ENCODE data around the gene SYT11. TPM values are rescaled to one million over a fixed set of nuclear protein-coding genes. Genes with fewer than 3 reads are reported as not detected.

SYT11 gene
- total and polyA plus RNA-seq, 9 of the 15 experiments (the other 6 are each of a cell fraction or from before 2014, with no cell fraction given), result 0.05 to 0.18 (median 0.11) TPM

GRCh38 chr1:155934097-155934935 is 74.9 kb downstream of the SYT11 start, which contains the start of gene KHDC4 (continued):
- TF ChIP-seq, protein P1, sequence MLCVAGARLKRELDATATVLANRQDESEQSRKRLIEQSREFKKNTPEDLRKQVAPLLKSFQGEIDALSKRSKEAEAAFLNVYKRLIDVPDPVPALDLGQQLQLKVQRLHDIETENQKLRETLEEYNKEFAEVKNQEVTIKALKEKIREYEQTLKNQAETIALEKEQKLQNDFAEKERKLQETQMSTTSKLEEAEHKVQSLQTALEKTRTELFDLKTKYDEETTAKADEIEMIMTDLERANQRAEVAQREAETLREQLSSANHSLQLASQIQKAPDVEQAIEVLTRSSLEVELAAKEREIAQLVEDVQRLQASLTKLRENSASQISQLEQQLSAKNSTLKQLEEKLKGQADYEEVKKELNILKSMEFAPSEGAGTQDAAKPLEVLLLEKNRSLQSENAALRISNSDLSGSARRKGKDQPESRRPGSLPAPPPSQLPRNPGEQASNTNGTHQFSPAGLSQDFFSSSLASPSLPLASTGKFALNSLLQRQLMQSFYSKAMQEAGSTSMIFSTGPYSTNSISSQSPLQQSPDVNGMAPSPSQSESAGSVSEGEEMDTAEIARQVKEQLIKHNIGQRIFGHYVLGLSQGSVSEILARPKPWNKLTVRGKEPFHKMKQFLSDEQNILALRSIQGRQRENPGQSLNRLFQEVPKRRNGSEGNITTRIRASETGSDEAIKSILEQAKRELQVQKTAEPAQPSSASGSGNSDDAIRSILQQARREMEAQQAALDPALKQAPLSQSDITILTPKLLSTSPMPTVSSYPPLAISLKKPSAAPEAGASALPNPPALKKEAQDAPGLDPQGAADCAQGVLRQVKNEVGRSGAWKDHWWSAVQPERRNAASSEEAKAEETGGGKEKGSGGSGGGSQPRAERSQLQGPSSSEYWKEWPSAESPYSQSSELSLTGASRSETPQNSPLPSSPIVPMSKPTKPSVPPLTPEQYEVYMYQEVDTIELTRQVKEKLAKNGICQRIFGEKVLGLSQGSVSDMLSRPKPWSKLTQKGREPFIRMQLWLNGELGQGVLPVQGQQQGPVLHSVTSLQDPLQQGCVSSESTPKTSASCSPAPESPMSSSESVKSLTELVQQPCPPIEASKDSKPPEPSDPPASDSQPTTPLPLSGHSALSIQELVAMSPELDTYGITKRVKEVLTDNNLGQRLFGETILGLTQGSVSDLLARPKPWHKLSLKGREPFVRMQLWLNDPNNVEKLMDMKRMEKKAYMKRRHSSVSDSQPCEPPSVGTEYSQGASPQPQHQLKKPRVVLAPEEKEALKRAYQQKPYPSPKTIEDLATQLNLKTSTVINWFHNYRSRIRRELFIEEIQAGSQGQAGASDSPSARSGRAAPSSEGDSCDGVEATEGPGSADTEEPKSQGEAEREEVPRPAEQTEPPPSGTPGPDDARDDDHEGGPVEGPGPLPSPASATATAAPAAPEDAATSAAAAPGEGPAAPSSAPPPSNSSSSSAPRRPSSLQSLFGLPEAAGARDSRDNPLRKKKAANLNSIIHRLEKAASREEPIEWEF (CRISPR knock-in tag; IDR thresholded peaks at IDR 0.05), result peak; percentile 70; the same call in 1 of the 2 replicates
- no peak; the same call in 1 of the 2 replicates for TF ChIP-seq JUN (IDR thresholded peaks at IDR 0.05; ENCODE audit: borderline replicate concordance, low read depth, low read length)
- peak; percentile 93 for TF ChIP-seq JUN (CRISPR knock-in tag; IDR thresholded peaks at IDR 0.05; ENCODE audit: borderline replicate concordance)
- no peak for TF ChIP-seq NFIX (CRISPR knock-in tag; IDR thresholded peaks at IDR 0.05; ENCODE audit: low read depth)
- TF ChIP-seq MEF2A (IDR thresholded peaks at IDR 0.05; ENCODE audit: control insufficient read depth, low read depth, low read length), result no peak
- TF ChIP-seq, protein P2, sequence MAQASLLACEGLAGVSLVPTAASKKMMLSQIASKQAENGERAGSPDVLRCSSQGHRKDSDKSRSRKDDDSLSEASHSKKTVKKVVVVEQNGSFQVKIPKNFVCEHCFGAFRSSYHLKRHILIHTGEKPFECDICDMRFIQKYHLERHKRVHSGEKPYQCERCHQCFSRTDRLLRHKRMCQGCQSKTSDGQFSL (CRISPR knock-in tag; IDR thresholded peaks at IDR 0.05), result peak; percentile 51; the same call in 1 of the 2 replicates
- TF ChIP-seq, protein P2 (tag; IDR thresholded peaks at IDR 0.05), result no peak
- peak; percentile 49 for TF ChIP-seq MXD1 (CRISPR knock-in tag; IDR thresholded peaks at IDR 0.05; ENCODE audit: borderline replicate concordance, poor library complexity, severe bottlenecking)
- no peak for TF ChIP-seq SIRT6 (IDR thresholded peaks at IDR 0.05; ENCODE audit: low read depth, low read length)
- no peak for TF ChIP-seq ZC3H8 (IDR thresholded peaks at IDR 0.05)
- peak; percentile 66 to 76; a peak in 3 of 4 replicates for TF ChIP-seq MAZ (CRISPR knock-in tag; conservative IDR thresholded peaks at IDR 0.05 in 1 of 2, IDR thresholded peaks at IDR 0.05 in 1 of 2)
- peak; percentile 96 for TF ChIP-seq TBP (optimal IDR thresholded peaks at IDR 0.05; ENCODE audit: low read depth, low read length)
- TF ChIP-seq SMARCE1 (IDR thresholded peaks at IDR 0.05), result peak; percentile 50; the same call in 1 of the 2 replicates
- TF ChIP-seq ZFP36 (IDR thresholded peaks at IDR 0.05; ENCODE audit: low read depth, low read length, partially characterized antibody), result peak; percentile 13
- peak; percentile 82; the same call in 1 of the 2 replicates for TF ChIP-seq GTF2F1 (IDR thresholded peaks at IDR 0.05; ENCODE audit: low read depth, low read length)
- no peak for TF ChIP-seq EZH2 (IDR thresholded peaks at IDR 0.05; ENCODE audit: borderline replicate concordance, low read depth, low read length)
